HEK293T (cell line): ENCODE data around the gene NDUFB8.

Source experiments
- ARNT ChIP-seq: fragments of 450-650 bp; IDR thresholded peaks from 2 replicates; pipeline ENCODE4 v1.6.1; 2017; ENCODE audit warnings: mild to moderate bottlenecking
- TARDBP ChIP-seq: fragments of 450-650 bp; IDR thresholded peaks from 2 replicates; pipeline ENCODE4 v1.6.1; 2016

- TF ChIP-seq TARDBP (no peak), ARNT (no peak)
Measured at GRCh38 chr10:100522945-100523344, 6.7 kb downstream of the NDUFB8 start.
